H1 (cell line): Measurements from ENCODE around the gene PTPRD. TPM values are rescaled to one million over a fixed set of nuclear protein-coding genes. Genes with fewer than 3 reads are reported as not detected.

Experiments used
- CTCF ChIA-PET: fragments of 300-600 bp; sonication (Branson Sonifier 250); formaldehyde crosslinking; loops from one replicate; lab custom pipeline; 2021; ENCODE audit not compliant: partially characterized antibody; lab: Charles Lee
- POLR2A ChIA-PET: fragments of 300-600 bp; sonication (Branson Sonifier 250); formaldehyde crosslinking; loops from one replicate; lab custom pipeline; 2021; ENCODE audit warnings: inconsistent platforms; ENCODE audit not compliant: partially characterized antibody; lab: Charles Lee
- DNase-seq, 2 experiments: peaks; one replicate each; pipeline versions ENCODE4 v3.0.0 to v3.0.0-alpha.2; 2010 to 2022; ENCODE audit warnings: low spot score in 2 of 2, low read depth in 1 of 2, mixed read lengths in 1 of 2
- FAIRE-seq: peaks from 2 replicates; lab custom pipeline; 2011; peaks lifted over from hg19 to GRCh38; lab: Jason Lieb, UNC
- H2AFZ ChIP-seq: 2 replicates; pipeline ENCODE4 v1.8.1; 2012; ENCODE audit warnings: low read length, inconsistent platforms
- H2AK5ac ChIP-seq: 2 replicates; pipeline ENCODE4 v1.6.1; 2013; ENCODE audit warnings: low read depth, low read length
- H2BK120ac ChIP-seq: replicated peaks from 2 replicates; pipeline ENCODE3; 2013; ENCODE audit warnings: low read depth, low read length, inconsistent platforms
- H2BK12ac ChIP-seq: 2 replicates; pipeline ENCODE4 v1.6.1; 2013; ENCODE audit warnings: low read depth, low read length
- H2BK15ac ChIP-seq: 2 replicates; pipeline ENCODE4 v1.6.1; 2013; ENCODE audit warnings: low read length
- H2BK20ac ChIP-seq: 2 replicates; pipeline ENCODE4 v1.6.1; 2013; ENCODE audit warnings: low read length
- H2BK5ac ChIP-seq: 2 replicates; pipeline ENCODE4 v1.6.1; 2013; ENCODE audit warnings: low read depth, low read length
- H3K14ac ChIP-seq: 2 replicates; pipeline ENCODE4 v1.6.1; 2013; ENCODE audit warnings: inconsistent platforms; ENCODE audit not compliant: insufficient read length
- H3K18ac ChIP-seq: 2 replicates; pipeline ENCODE4 v1.6.1; 2013; ENCODE audit warnings: low read length; ENCODE audit errors: extremely low read depth
- H3K23ac ChIP-seq: 2 replicates; pipeline ENCODE4 v1.6.1; 2013; ENCODE audit warnings: inconsistent platforms; ENCODE audit not compliant: insufficient read length
- H3K23me2 ChIP-seq: 2 replicates; pipeline ENCODE4 v1.6.1; 2013; ENCODE audit warnings: low read depth, low read length
- H3K27ac ChIP-seq: 2 replicates; pipeline ENCODE4 v1.6.1; 2011; ENCODE audit warnings: low read depth, low read length, inconsistent platforms
- H3K27me3 ChIP-seq, 4 experiments: replicated peaks in 1 of 4; 1 replicate in 1 of 4; 2 replicates in 3 of 4; pipeline versions ENCODE4 v1.6.1 to v1.8.1; 2011 to 2013; ENCODE audit warnings: low read length in 3 of 4, mild to moderate bottlenecking in 3 of 4, inconsistent platforms in 2 of 4, mixed read lengths in 2 of 4, moderate library complexity in 1 of 4; ENCODE audit not compliant: control insufficient read depth in 3 of 4, insufficient read depth in 3 of 4; ENCODE audit errors: extremely low read depth in 1 of 4
- H3K36me3 ChIP-seq, 4 experiments: 2 replicates each; pipeline versions ENCODE4 v1.6.1 to v1.8.1; 2011 to 2013; ENCODE audit warnings: mild to moderate bottlenecking in 4 of 4, low read length in 3 of 4, moderate library complexity in 2 of 4, control low read depth in 1 of 4, inconsistent platforms in 1 of 4; ENCODE audit not compliant: insufficient read depth in 4 of 4, control insufficient read depth in 2 of 4
- H3K4ac ChIP-seq: replicated peaks from 2 replicates; pipeline ENCODE3; 2013; ENCODE audit warnings: low read length, low read depth, mixed read lengths, inconsistent platforms; ENCODE audit not compliant: insufficient read length
- H3K4me1 ChIP-seq, 4 experiments: replicated peaks in 1 of 4; 1 replicate in 1 of 4; 2 replicates in 3 of 4; pipeline versions ENCODE4 v1.6.1 to v1.8.1; 2011 to 2013; ENCODE audit warnings: low read length in 3 of 4, inconsistent platforms in 2 of 4, mixed read lengths in 1 of 4; ENCODE audit not compliant: insufficient read depth in 4 of 4, control insufficient read depth in 3 of 4
- H3K4me2 ChIP-seq, 2 experiments: 2 replicates each; pipeline versions ENCODE4 v1.6.1 to v1.8.1; 2011 to 2013; ENCODE audit warnings: low read depth in 2 of 2, low read length in 2 of 2, control low read depth in 1 of 2, inconsistent platforms in 1 of 2, mild to moderate bottlenecking in 1 of 2; ENCODE audit not compliant: insufficient read depth in 1 of 2
- H3K4me3 ChIP-seq, 4 experiments: fragments of 200-600, 300-600 bp in 1 of 4; sonication (generic), shearing (Covaris generic), sonication (Bioruptor Twin) in 1 of 4; 2 replicates each; pipeline versions ENCODE4 v1.5.1 to v1.8.1; 2011 to 2016; ENCODE audit warnings: low read length in 4 of 4, low read depth in 3 of 4, control low read depth in 2 of 4, inconsistent platforms in 2 of 4, mild to moderate bottlenecking in 2 of 4, mixed read lengths in 1 of 4, moderate library complexity in 1 of 4; ENCODE audit not compliant: insufficient read depth in 2 of 4; ENCODE audit errors: extremely low read depth in 1 of 4
- H3K56ac ChIP-seq: replicated peaks from 2 replicates; pipeline ENCODE3; 2013; ENCODE audit warnings: low read depth, mild to moderate bottlenecking, mixed read lengths, low read length, inconsistent platforms; ENCODE audit not compliant: insufficient read length
- H3K79me1 ChIP-seq: 2 replicates; pipeline ENCODE4 v1.6.1; 2013; ENCODE audit warnings: low read depth, low read length, control low read depth
- H3K79me2 ChIP-seq, 2 experiments: 2 replicates each; pipeline versions ENCODE4 v1.6.1 to v1.8.1; 2012 to 2013; ENCODE audit warnings: low read length in 2 of 2, mild to moderate bottlenecking in 2 of 2, inconsistent platforms in 1 of 2; ENCODE audit not compliant: insufficient read depth in 2 of 2, control insufficient read depth in 1 of 2
- H3K9ac ChIP-seq, 4 experiments: replicated peaks in 1 of 4; 1 replicate in 1 of 4; 2 replicates in 3 of 4; pipeline versions ENCODE4 v1.6.1 to v1.8.1; 2011 to 2013; ENCODE audit warnings: low read depth in 3 of 4, low read length in 3 of 4, control low read depth in 2 of 4, mild to moderate bottlenecking in 2 of 4, moderate library complexity in 2 of 4, inconsistent platforms in 1 of 4; ENCODE audit errors: extremely low read depth in 1 of 4
- H3K9me3 ChIP-seq, 2 experiments: 2 replicates each; pipeline versions ENCODE4 v1.6.1 to v1.8.1; 2012 to 2013; ENCODE audit warnings: mild to moderate bottlenecking in 2 of 2, moderate library complexity in 2 of 2, control low read depth in 1 of 2, inconsistent platforms in 1 of 2, low read depth in 1 of 2, low read length in 1 of 2, mixed read lengths in 1 of 2; ENCODE audit not compliant: insufficient read depth in 2 of 2
- H4K20me1 ChIP-seq, 2 experiments: replicated peaks in 1 of 2; 2 replicates each; pipeline versions ENCODE3 to v1.8.1; 2011 to 2013; ENCODE audit warnings: inconsistent platforms in 2 of 2, low read length in 2 of 2, mild to moderate bottlenecking in 1 of 2; ENCODE audit not compliant: insufficient read depth in 2 of 2, control insufficient read depth in 1 of 2
- H4K5ac ChIP-seq: 2 replicates; pipeline ENCODE4 v1.6.1; 2013; ENCODE audit warnings: low read length, low read depth, mixed read lengths, inconsistent platforms; ENCODE audit not compliant: insufficient read length
- H4K8ac ChIP-seq: 2 replicates; pipeline ENCODE4 v1.8.0; 2013; ENCODE audit warnings: mild to moderate bottlenecking, moderate library complexity, low read length, inconsistent platforms; ENCODE audit not compliant: insufficient read depth; ENCODE audit errors: extremely low read depth
- H4K91ac ChIP-seq: replicated peaks from 2 replicates; pipeline ENCODE3; 2013; ENCODE audit warnings: low read length, mixed read lengths, inconsistent platforms; ENCODE audit not compliant: insufficient read length
- E2F6 ChIP-seq: IDR thresholded peaks from 2 replicates; pipeline ENCODE4 v1.6.1; 2012; ENCODE audit warnings: inconsistent platforms
- YY1 ChIP-seq: IDR thresholded peaks from 2 replicates; pipeline ENCODE4 v1.6.1; 2011; ENCODE audit warnings: low read depth, mild to moderate bottlenecking, low read length
- WGBS, 2 experiments: shearing (Covaris generic) in 1 of 2; methylation state at CpG; one replicate each; pipeline versions ENCODE4 v1.1.6 to v1.1.7; 2013 to 2015; ENCODE audit warnings: low lambda C conversion rate in 2 of 2, mixed read lengths in 2 of 2, inconsistent platforms in 1 of 2, low coverage in 1 of 2, missing lambda C conversion rate in 1 of 2; ENCODE audit not compliant: insufficient replicate concordance in 2 of 2, insufficient coverage in 1 of 2, insufficient read length in 1 of 2; ENCODE audit errors: extremely low coverage in 1 of 2, missing lambda C conversion rate in 1 of 2; 5-methylcytosine and 5-hydroxymethylcytosine counted together
- polyA plus RNA-seq, 7 experiments: library from polyadenylated mRNA; depleted of rRNA in 3 of 7; stranded (reverse) in 5 of 7; unstranded in 2 of 7; fragments of >200 nt in 5 of 7; fragments of 200-250 nt in 2 of 7; gene quantifications; 1 replicate in 5 of 7; 2 replicates in 1 of 7; 4 replicates in 1 of 7; pipeline versions ENCODE4 v1.2.1 to v1.2.3, GENCODE V29; 2011 to 2013; ENCODE audit warnings: missing spikeins in 2 of 7, mixed read lengths in 2 of 7
- total RNA-seq: library from RNA; stranded (reverse); fragmentation: NEBNext Ultra II Directional; extraction: Animal tissue kit (Norgen Biotek cat#: 25700); gene quantifications from 2 replicates; pipeline ENCODE4 v1.2.1, GENCODE V29; 2021

PTPRD gene
- total and polyA plus RNA-seq, 2 of the 8 experiments (the other 6 are each of a cell fraction or from before 2014, with no cell fraction given) = 17.2 to 77.0 TPM

- ChIA-PET CTCF (no interaction called here), POLR2A (no interaction called here)
- Histone ChIP-seq H4K5ac (no peak overlapping the region), H3K36me3 (no peaks in the 10 kb centered on the region), H4K8ac (no peak overlapping the region), H2BK15ac (no peak overlapping the region), H3K9ac (no peak overlapping the region), H3K4me1 (no peaks in the 10 kb centered on the region), H2BK5ac (no peak overlapping the region), H3K79me2 (no peaks in the 10 kb centered on the region), H3K79me1 (no peaks in the 10 kb centered on the region), H3K23me2 (no peaks in the 10 kb centered on the region), H3K4me3 (no peak overlapping the region), H2AFZ (no peak overlapping the region), H2AK5ac (no peak overlapping the region), H3K27ac (no peak overlapping the region), H2BK20ac (no peak overlapping the region), H2BK120ac (no peak overlapping the region), H3K9me3 (no peaks in the 10 kb centered on the region; a peak in 1 of 4 replicates), H4K91ac (no peak overlapping the region), H3K14ac (no peak overlapping the region), H2BK12ac (no peak overlapping the region), H3K18ac (no peak overlapping the region), H4K20me1 (no peaks in the 10 kb centered on the region), H3K23ac (no peak overlapping the region), H3K4me2 (no peak overlapping the region), H3K56ac (no peak overlapping the region), H3K4ac (no peak overlapping the region), H3K27me3 (no peaks in the 10 kb centered on the region)
- FAIRE-seq (no peak), DNase-seq (no peak)
- 88% methylated on average over 3 of the region's 3 CpGs; no CpG with 5 or more reads in 1 of the 2 experiments for WGBS, 2 experiments
- no peak for TF ChIP-seq YY1
- TF ChIP-seq E2F6 = no peak
Measured at GRCh38 chr9:10094563-10094962, 518.2 kb downstream of the PTPRD start.
